Astrocyte (in vitro differentiated cells and primary cell): ENCODE results near the gene KYNU. TPM values are rescaled to one million over a fixed set of nuclear protein-coding genes. Genes with fewer than 3 reads are reported as not detected.
A peak's percentile ranks its signal among the peaks of the same experiment; 100 is the strongest.

Experiments
- DNase-seq: peaks from one replicate; pipeline ENCODE4 v3.0.0-alpha.2; 2010; ENCODE audit warnings: low read depth
- FAIRE-seq: peaks from 2 replicates; lab custom pipeline; 2011; peaks lifted over from hg19 to GRCh38; lab: Jason Lieb, UNC
- H2AFZ ChIP-seq: 2 replicates; pipeline ENCODE4 v1.6.0; 2012; ENCODE audit warnings: low read depth, low read length, inconsistent platforms
- H3K27ac ChIP-seq: 2 replicates; pipeline ENCODE4 v1.5.1; 2011; ENCODE audit warnings: low read depth, low read length, inconsistent platforms
- H3K27me3 ChIP-seq: 2 replicates; pipeline ENCODE4 v1.6.0; 2011; ENCODE audit warnings: low read length, inconsistent platforms; ENCODE audit not compliant: insufficient read depth
- H3K36me3 ChIP-seq: 2 replicates; pipeline ENCODE4 v1.5.1; 2011; ENCODE audit warnings: low read length, inconsistent platforms; ENCODE audit not compliant: insufficient read depth
- H3K4me1 ChIP-seq: 2 replicates; pipeline ENCODE4 v1.5.1; 2011; ENCODE audit warnings: low read length, inconsistent platforms; ENCODE audit not compliant: insufficient read depth
- H3K4me2 ChIP-seq: 2 replicates; pipeline ENCODE4 v1.6.0; 2012; ENCODE audit warnings: low read length, inconsistent platforms
- H3K4me3 ChIP-seq: 2 replicates; pipeline ENCODE4 v1.5.1; 2011; ENCODE audit warnings: low read depth, mild to moderate bottlenecking, low read length, inconsistent platforms; ENCODE audit not compliant: insufficient read depth
- H3K79me2 ChIP-seq: 2 replicates; pipeline ENCODE4 v1.6.0; 2012; ENCODE audit warnings: mild to moderate bottlenecking, low read length, inconsistent platforms; ENCODE audit not compliant: insufficient read depth
- H3K9ac ChIP-seq: 2 replicates; pipeline ENCODE4 v1.6.0; 2012; ENCODE audit warnings: mild to moderate bottlenecking, low read length, inconsistent platforms
- H3K9me3 ChIP-seq: 2 replicates; pipeline ENCODE4 v1.5.1; 2012; ENCODE audit warnings: low read depth, mild to moderate bottlenecking, low read length, inconsistent platforms; ENCODE audit not compliant: insufficient read depth
- H4K20me1 ChIP-seq: 2 replicates; pipeline ENCODE4 v1.6.0; 2012; ENCODE audit warnings: low read length, inconsistent platforms; ENCODE audit not compliant: insufficient read depth
- H3K27ac Mint-ChIP-seq: one replicate; pipeline ENCODE4 v1.8.0; 2021; ENCODE audit warnings: mild to moderate bottlenecking, mixed read lengths; ENCODE audit not compliant: unreplicated experiment
- H3K27me3 Mint-ChIP-seq: one replicate; pipeline ENCODE4 v1.8.0; 2021; ENCODE audit warnings: low read depth, mixed read lengths; ENCODE audit not compliant: unreplicated experiment
- H3K36me3 Mint-ChIP-seq: one replicate; pipeline ENCODE4 v1.8.0; 2021; ENCODE audit warnings: low read depth, mixed read lengths; ENCODE audit not compliant: unreplicated experiment
- H3K4me1 Mint-ChIP-seq: one replicate; pipeline ENCODE4 v1.8.0; 2021; ENCODE audit warnings: low read depth, mixed read lengths; ENCODE audit not compliant: unreplicated experiment
- H3K4me3 Mint-ChIP-seq: one replicate; pipeline ENCODE4 v1.8.0; 2021; ENCODE audit warnings: mild to moderate bottlenecking, moderate library complexity, mixed read lengths; ENCODE audit not compliant: unreplicated experiment
- H3K9me3 Mint-ChIP-seq: one replicate; pipeline ENCODE4 v1.8.0; 2021; ENCODE audit warnings: mild to moderate bottlenecking, mixed read lengths; ENCODE audit not compliant: unreplicated experiment
- EZH2 ChIP-seq: IDR thresholded peaks from 2 replicates; pipeline ENCODE4 v1.6.1; 2012; ENCODE audit warnings: mild to moderate bottlenecking, low read length, inconsistent platforms; ENCODE audit not compliant: insufficient read depth
- total RNA-seq: library from RNA; stranded (reverse); gene quantifications from 2 replicates; pipeline ENCODE4 v1.2.1, GENCODE V29; 2021
- TF ChIP-seq, protein P1 (sequence below): IDR thresholded peaks from 2 replicates; pipeline ENCODE4 v1.5.1; 2011; ENCODE audit warnings: low read depth, mild to moderate bottlenecking, inconsistent platforms, low read length, moderate library complexity; ENCODE audit not compliant: insufficient read depth

Gene KYNU
- total RNA-seq, 1 donor from 2014 or later = 1.2 TPM

DNA sequence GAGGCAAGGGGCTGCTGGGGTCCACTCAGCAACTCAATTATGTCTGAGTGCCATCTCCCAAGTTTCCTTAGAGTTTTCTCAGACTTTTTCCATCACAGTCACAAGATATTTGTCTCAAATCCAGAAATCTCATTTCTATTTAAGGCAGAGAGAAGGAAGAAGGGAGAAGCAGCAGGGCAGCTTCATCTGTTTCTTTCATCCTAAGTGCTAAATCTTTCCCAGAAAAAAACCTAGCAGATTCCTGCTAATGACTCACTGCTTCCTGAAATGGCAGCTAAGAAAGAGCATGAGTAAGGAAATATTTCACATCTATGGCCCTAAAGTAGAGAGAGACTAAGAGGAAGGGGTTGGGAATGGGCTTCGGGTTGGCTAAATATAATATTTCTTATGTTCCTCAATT is 88.0 kb downstream of the KYNU start:
- Mint-ChIP-seq H3K4me3 (no peak overlapping the region), H3K9me3 (peaks cover 5% of the 10 kb centered on the region), H3K4me1 (peaks cover 16% of the 10 kb centered on the region), H3K27ac (peak overlapping the region; percentile 89), H3K36me3 (no peaks in the 10 kb centered on the region), H3K27me3 (no peaks in the 10 kb centered on the region)
- Histone ChIP-seq H3K4me2 (no peak overlapping the region), H3K4me1 (peaks cover 4% of the 10 kb centered on the region), H2AFZ (peak overlapping the region; percentile 31), H3K36me3 (no peaks in the 10 kb centered on the region), H3K79me2 (no peaks in the 10 kb centered on the region), H3K4me3 (no peak overlapping the region), H3K27me3 (no peaks in the 10 kb centered on the region), H3K9ac (no peak overlapping the region), H4K20me1 (no peaks in the 10 kb centered on the region), H3K27ac (no peak overlapping the region), H3K9me3 (no peaks in the 10 kb centered on the region)
- DNase-seq = peak; percentile 75
- no peak for FAIRE-seq
- TF ChIP-seq EZH2 = no peak
- TF ChIP-seq, protein P1, sequence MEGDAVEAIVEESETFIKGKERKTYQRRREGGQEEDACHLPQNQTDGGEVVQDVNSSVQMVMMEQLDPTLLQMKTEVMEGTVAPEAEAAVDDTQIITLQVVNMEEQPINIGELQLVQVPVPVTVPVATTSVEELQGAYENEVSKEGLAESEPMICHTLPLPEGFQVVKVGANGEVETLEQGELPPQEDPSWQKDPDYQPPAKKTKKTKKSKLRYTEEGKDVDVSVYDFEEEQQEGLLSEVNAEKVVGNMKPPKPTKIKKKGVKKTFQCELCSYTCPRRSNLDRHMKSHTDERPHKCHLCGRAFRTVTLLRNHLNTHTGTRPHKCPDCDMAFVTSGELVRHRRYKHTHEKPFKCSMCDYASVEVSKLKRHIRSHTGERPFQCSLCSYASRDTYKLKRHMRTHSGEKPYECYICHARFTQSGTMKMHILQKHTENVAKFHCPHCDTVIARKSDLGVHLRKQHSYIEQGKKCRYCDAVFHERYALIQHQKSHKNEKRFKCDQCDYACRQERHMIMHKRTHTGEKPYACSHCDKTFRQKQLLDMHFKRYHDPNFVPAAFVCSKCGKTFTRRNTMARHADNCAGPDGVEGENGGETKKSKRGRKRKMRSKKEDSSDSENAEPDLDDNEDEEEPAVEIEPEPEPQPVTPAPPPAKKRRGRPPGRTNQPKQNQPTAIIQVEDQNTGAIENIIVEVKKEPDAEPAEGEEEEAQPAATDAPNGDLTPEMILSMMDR = no peak

DNA sequence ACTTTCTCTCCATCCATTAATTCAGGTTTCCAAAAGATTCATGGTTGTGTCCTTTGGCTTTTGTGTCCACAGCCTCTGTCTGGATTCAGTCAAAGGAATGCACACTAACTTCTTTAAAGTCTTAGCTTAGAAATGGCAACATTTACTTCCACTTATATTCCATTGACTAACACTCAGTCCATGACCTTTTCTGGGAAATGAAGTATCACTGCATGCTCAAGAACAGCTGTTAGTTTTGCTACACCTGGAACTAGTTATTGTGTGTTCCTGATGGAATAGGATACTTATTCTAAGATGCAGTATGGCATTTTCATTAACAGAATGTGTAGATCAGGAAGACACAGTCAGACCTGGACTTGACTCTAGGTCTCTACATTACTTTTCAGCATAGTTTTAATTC is 88.8 kb downstream of the KYNU start:
- Histone ChIP-seq H3K4me3 (no peak overlapping the region), H3K36me3 (no peaks in the 10 kb centered on the region), H3K9me3 (no peaks in the 10 kb centered on the region), H4K20me1 (no peaks in the 10 kb centered on the region), H3K79me2 (no peaks in the 10 kb centered on the region), H3K4me2 (no peak overlapping the region), H3K9ac (no peak overlapping the region), H2AFZ (no peak overlapping the region), H3K27ac (no peak overlapping the region), H3K27me3 (no peaks in the 10 kb centered on the region), H3K4me1 (peaks cover 4% of the 10 kb centered on the region)
- H3K4me3 Mint-ChIP-seq = no peak overlapping the region
- FAIRE-seq (no peak), DNase-seq (peak; percentile 35)
- peaks cover 16% of the 10 kb centered on the region for H3K4me1 Mint-ChIP-seq
- TF ChIP-seq, protein P1 = no peak
- no peak for TF ChIP-seq EZH2
- no peaks in the 10 kb centered on the region for H3K36me3 Mint-ChIP-seq
- peak overlapping the region; percentile 31 for H3K27ac Mint-ChIP-seq
- no peaks in the 10 kb centered on the region for H3K27me3 Mint-ChIP-seq
- peaks cover 7% of the 10 kb centered on the region for H3K9me3 Mint-ChIP-seq

DNA sequence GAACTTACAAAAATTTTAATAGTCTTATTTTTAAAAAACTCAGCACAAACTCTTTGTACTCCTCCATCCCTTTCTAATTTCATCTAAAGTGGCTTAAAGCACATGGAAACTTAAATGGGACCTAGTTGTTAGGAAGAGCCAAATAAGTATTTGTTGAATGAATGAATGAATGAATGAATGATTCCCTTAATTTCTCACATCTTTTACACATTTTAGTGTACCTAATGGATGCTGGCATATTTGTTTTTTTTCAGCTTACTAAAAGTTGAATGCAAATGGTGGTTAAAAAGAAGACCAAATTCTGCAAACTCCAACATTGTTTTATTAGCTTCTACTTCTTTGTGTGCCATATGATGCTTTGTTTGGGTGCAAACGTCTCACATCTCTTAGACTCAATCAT is 89.6 kb downstream of the KYNU start:
- DNase-seq (no peak), FAIRE-seq (no peak)
- Mint-ChIP-seq H3K27me3 (no peaks in the 10 kb centered on the region), H3K36me3 (no peaks in the 10 kb centered on the region), H3K9me3 (peaks cover 7% of the 10 kb centered on the region), H3K4me1 (peaks cover 16% of the 10 kb centered on the region), H3K4me3 (no peak overlapping the region), H3K27ac (no peak overlapping the region)
- H3K36me3 ChIP-seq = no peaks in the 10 kb centered on the region
- H3K9me3 ChIP-seq = no peaks in the 10 kb centered on the region
- H3K79me2 ChIP-seq = no peaks in the 10 kb centered on the region
- H3K4me2 ChIP-seq = no peak overlapping the region
- no peak overlapping the region for H3K9ac ChIP-seq
- H3K27ac ChIP-seq = no peak overlapping the region
- no peaks in the 10 kb centered on the region for H3K27me3 ChIP-seq
- H4K20me1 ChIP-seq = no peaks in the 10 kb centered on the region
- no peak overlapping the region for H2AFZ ChIP-seq
- TF ChIP-seq EZH2 = no peak
- TF ChIP-seq, protein P1 = no peak
- peaks cover 4% of the 10 kb centered on the region for H3K4me1 ChIP-seq
- no peak overlapping the region for H3K4me3 ChIP-seq
